Measurements from ENCODE around the gene ADSS1.
A peak's percentile ranks its signal among the peaks of the same experiment; 100 is the strongest.

Gene ADSS1

GRCh38 chr14:104794631-104794992 lies 70.6 kb downstream of the ADSS1 start:
- peaks cover 48% of the 10 kb centered on the region for H4K20me1 ChIP-seq (ENCODE audit: insufficient read depth, low read length, poor library complexity, severe bottlenecking)
- no peaks in the 10 kb centered on the region for H3K9me3 ChIP-seq (ENCODE audit: insufficient read depth, low read depth, low read length)
- TF ChIP-seq CTCF (conservative IDR thresholded peaks at IDR 0.05; ENCODE audit: low read length) (no peak), EZH2phosphoT487 (IDR thresholded peaks at IDR 0.05; ENCODE audit: borderline replicate concordance) (no peak)
- H3F3A ChIP-seq (ENCODE audit: low read depth), result peaks cover 8% of the 10 kb centered on the region; the same call in 1 of the 2 replicates
- no peaks in the 10 kb centered on the region for H3K36me3 ChIP-seq (ENCODE audit: insufficient read depth, low read length)
- peaks cover 54% of the 10 kb centered on the region for H3K79me2 ChIP-seq (ENCODE audit: insufficient read depth, low read length)
- H3K4me3 ChIP-seq (ENCODE audit: low read length, poor library complexity, severe bottlenecking), result peak overlapping the region; percentile 75
- peak overlapping the region; percentile 90 for H3K4me2 ChIP-seq (ENCODE audit: low read depth, low read length, poor library complexity, severe bottlenecking)
- no peak overlapping the region for H2AFZ ChIP-seq (ENCODE audit: low read length)
- H3K27me3 ChIP-seq (ENCODE audit: insufficient read depth, low read length, poor library complexity, severe bottlenecking), result no peaks in the 10 kb centered on the region
- no peaks in the 10 kb centered on the region for H3K9me2 ChIP-seq (replicated peaks; ENCODE audit: low read depth, low read length)
- H3K9ac ChIP-seq (ENCODE audit: low read depth, low read length, poor library complexity, severe bottlenecking), result peak overlapping the region; percentile 72
- H3K4me1 ChIP-seq (ENCODE audit: insufficient read depth, low read length, poor library complexity, severe bottlenecking), result peaks cover 50% of the 10 kb centered on the region

DNA sequence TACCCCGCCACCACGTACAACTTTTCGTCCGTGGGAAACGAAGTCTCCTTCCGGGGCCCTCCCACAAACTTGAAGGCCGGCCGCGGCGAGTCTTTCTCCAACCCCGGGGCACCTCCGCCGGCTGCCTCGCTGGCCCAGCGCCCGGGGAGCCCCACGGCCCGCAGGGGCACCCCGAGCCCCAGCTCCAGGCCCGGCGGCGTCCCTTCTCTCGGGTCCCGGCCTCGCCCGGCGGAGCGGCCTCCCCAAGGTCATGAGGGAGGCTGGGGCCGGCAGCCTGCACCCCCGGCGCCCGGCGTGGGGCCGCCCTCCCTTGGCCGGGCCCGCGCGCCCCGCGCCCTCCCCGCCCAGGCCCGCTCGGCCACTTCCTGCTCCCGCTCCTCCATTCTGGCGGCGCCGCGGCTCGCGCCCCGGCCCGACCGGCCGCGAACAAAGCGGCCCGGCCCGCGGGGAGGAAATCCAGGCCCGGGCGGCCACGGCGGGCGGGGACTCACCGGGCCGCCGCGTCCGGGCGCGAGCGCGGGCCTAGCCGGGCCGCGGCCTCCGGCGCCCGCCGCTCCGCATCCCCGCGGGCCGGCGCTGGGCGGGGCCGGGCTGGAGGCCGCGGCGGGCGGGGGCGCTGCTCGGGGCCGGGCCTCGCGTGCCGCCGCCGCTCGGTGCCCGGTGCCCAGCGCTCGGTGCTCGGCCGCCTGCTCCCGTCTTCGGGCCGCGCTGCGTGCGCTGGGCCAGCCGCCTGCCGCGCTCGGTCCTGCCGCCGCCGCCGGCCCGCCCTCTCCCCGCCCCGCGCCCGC lies 71.2 kb downstream of the ADSS1 start, which contains the start of gene AKT1:
Gene AKT1, minus strand, starts transcription at position 756 of the 788 bp plus-strand sequence. CDS start 3,105 bp downstream, outside the sequence.
- TF ChIP-seq CTCF (conservative IDR thresholded peaks at IDR 0.05; ENCODE audit: low read length), result no peak
- no peak for TF ChIP-seq EZH2phosphoT487 (IDR thresholded peaks at IDR 0.05; ENCODE audit: borderline replicate concordance)
- peak within 1 kb of the TSS; percentile 90 for H3K4me2 ChIP-seq (ENCODE audit: low read depth, low read length, poor library complexity, severe bottlenecking)
- no peaks in the 10 kb centered on the region for H3K9me3 ChIP-seq (ENCODE audit: insufficient read depth, low read depth, low read length)
- H3K36me3 ChIP-seq (ENCODE audit: insufficient read depth, low read length), result no peaks in the 10 kb centered on the region
- H3F3A ChIP-seq (ENCODE audit: low read depth), result peaks cover 13% of the 10 kb centered on the region
- H3K79me2 ChIP-seq (ENCODE audit: insufficient read depth, low read length), result peaks cover 49% of the 10 kb centered on the region
- 0 out of 2 replicates have a peak within 1 kb of the TSS, but pooled peaks have one; percentile 45 for H2AFZ ChIP-seq (ENCODE audit: low read length)
- no peaks in the 10 kb centered on the region for H3K27me3 ChIP-seq (ENCODE audit: insufficient read depth, low read length, poor library complexity, severe bottlenecking)
- peak within 1 kb of the TSS; percentile 72 for H3K9ac ChIP-seq (ENCODE audit: low read depth, low read length, poor library complexity, severe bottlenecking)
- H4K20me1 ChIP-seq (ENCODE audit: insufficient read depth, low read length, poor library complexity, severe bottlenecking), result peaks cover 48% of the 10 kb centered on the region
- H3K9me2 ChIP-seq (replicated peaks; ENCODE audit: low read depth, low read length), result no peaks in the 10 kb centered on the region
- peaks cover 55% of the 10 kb centered on the region for H3K4me1 ChIP-seq (ENCODE audit: insufficient read depth, low read length, poor library complexity, severe bottlenecking)
- peak within 1 kb of the TSS; percentile 75 for H3K4me3 ChIP-seq (ENCODE audit: low read length, poor library complexity, severe bottlenecking)

DNA sequence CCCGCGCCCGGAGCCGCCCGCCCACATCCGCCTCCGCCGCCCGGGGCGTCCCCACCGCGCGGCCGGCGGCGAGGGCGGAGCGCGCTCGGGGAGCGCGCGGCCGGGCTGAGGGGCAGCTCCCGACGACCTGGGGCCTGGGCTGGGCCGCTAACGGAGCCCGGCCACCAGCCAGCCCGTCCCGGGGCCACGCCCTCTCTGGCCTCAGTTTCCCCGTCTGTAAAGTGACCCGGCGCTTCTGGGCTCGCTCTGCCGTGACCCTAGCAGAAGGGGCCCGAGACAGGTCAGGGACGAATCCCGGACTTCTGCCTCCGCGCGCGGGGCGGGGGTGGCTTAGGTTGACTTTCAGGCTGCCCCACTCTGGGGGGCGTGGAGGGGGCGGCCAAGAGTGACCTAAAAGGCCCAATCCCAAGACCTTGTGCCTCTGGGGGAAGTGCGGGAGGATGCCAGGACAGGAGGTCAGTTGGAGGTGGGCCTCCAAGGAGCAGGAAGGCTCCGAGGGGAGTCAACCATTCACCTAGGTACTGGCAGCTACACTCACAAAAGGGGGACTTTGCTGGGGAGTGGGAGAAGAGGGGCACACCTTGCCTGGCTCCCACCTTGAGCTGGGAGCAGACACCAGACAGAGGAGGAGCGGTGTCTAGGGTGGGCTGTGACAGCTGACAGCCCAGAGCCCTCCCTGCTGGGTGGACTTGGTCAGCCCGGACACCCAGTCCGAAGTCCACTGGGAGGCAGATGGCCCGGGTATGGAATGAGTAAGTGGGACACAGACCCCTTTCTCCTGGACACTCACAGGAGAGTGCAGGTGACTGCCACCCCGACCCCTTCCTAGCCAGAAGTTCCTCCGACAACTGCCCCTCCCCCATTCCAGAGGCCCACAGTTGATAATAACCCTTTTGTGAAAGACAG lies 72.0 kb downstream of the ADSS1 start:
- Histone ChIP-seq H3K36me3 (ENCODE audit: insufficient read depth, low read length) (no peaks in the 10 kb centered on the region), H3K79me2 (ENCODE audit: insufficient read depth, low read length) (peaks cover 41% of the 10 kb centered on the region), H2AFZ (ENCODE audit: low read length) (0 out of 2 replicates have a peak overlapping the region, but pooled peaks have one; percentile 45), H4K20me1 (ENCODE audit: insufficient read depth, low read length, poor library complexity, severe bottlenecking) (peaks cover 41% of the 10 kb centered on the region), H3K27me3 (ENCODE audit: insufficient read depth, low read length, poor library complexity, severe bottlenecking) (no peaks in the 10 kb centered on the region), H3K9ac (ENCODE audit: low read depth, low read length, poor library complexity, severe bottlenecking) (peak overlapping the region; percentile 69), H3K4me2 (ENCODE audit: low read depth, low read length, poor library complexity, severe bottlenecking) (peak overlapping the region; percentile 75), H3K4me3 (ENCODE audit: low read length, poor library complexity, severe bottlenecking) (peak overlapping the region; percentile 74), H3K9me2 (replicated peaks; ENCODE audit: low read depth, low read length) (no peaks in the 10 kb centered on the region), H3K4me1 (ENCODE audit: insufficient read depth, low read length, poor library complexity, severe bottlenecking) (peaks cover 55% of the 10 kb centered on the region), H3F3A (ENCODE audit: low read depth) (peaks cover 13% of the 10 kb centered on the region), H3K9me3 (ENCODE audit: insufficient read depth, low read depth, low read length) (no peaks in the 10 kb centered on the region)
- TF ChIP-seq EZH2phosphoT487 (IDR thresholded peaks at IDR 0.05; ENCODE audit: borderline replicate concordance) (no peak), CTCF (conservative IDR thresholded peaks at IDR 0.05; ENCODE audit: low read length) (no peak)

Measured in Loucy (cell line).